ENCODE measurements around the gene TMEM271. TPM values are rescaled to one million over a fixed set of nuclear protein-coding genes. Genes with fewer than 3 reads are reported as not detected.
"Not testable (repeated sequence)": the region's sequence is repeated elsewhere in the genome, so short reads cannot be mapped to it uniquely, and the experiment has no call there.

Gene TMEM271
- total RNA-seq, 1 donor from 2014 or later = not detected

- no peak for DNase-seq (ENCODE audit: low read depth in 2 of 2)
These were observed 10.1 kb downstream of the TMEM271 start for GRCh38 chr4:566035-566434.

DNA sequence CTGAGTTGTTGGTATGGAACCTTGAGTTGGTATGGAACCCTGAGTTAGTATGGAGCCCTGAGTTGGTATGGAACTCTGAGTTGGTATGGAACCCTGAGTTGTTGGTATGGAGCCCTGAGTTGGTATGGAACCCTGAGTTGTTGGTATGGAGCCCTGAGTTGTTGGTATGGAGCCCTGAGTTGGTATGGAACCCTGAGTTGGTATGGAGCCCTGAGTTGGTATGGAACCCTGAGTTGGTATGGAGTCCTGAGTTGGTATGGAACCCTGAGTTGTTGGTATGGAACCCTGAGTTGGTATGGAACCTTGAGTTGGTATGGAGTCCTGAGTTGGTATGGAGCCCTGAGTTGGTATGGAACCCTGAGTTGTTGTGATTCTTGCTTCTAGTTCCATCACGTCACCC lies 10.5 kb downstream of the TMEM271 start:
- DNase-seq (ENCODE audit: low read depth in 2 of 2) = not testable (repeated sequence)

- DNase-seq (ENCODE audit: low read depth in 2 of 2) = not testable (repeated sequence)
These were observed 13.6 kb downstream of the TMEM271 start for GRCh38 chr4:562458-562857.

DNA sequence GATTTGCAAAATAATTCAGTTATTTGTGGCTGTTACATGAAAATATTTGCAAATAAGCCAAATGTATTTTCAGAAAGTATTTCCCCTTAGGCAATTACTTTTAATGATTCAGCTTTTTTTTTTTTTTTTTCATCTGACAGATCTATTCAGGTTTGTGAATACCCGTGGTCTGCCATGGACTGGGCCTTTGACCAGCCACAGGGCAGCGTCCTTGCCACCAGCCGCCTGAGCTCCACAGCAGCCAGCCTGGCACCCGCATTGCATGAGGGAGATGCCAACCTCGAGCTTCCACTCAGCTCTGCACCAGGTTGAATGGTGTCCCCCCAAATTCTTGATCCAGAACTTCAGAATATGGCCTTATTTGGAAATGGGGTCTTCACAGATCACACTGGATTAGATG lies 14.7 kb downstream of the TMEM271 start:
- no peak for DNase-seq (ENCODE audit: low read depth in 2 of 2)

- no peak for DNase-seq (ENCODE audit: low read depth in 2 of 2)
These were observed 15.3 kb downstream of the TMEM271 start for GRCh38 chr4:560731-561291.

DNA sequence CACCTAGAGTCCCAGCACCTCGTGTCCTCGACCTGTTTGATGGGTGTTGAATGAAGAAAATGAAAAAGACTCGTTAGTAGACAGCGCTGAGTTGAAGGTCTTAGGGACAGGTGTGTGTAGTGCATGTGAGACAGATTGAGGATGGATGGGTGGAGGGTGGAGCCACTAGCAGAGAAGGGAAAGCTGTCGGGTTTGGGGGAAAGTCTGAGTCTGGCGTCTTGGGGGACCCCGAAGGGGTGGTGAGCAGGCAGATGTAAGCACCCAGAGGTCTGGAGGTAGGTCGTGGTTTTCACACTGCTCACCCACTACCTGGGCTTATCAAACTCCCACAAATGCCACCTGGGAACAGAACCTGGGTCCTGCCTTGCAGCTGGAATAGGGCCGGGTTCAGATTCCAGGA lies 16.0 kb downstream of the TMEM271 start:
- DNase-seq (ENCODE audit: low read depth in 2 of 2) = no peak

GRCh38 chr4:555566-556275 lies 20.4 kb downstream of the TMEM271 start:
- no peak for DNase-seq (ENCODE audit: low read depth in 2 of 2)

- DNase-seq (ENCODE audit: low read depth in 2 of 2) = not testable (repeated sequence)
These were observed 21.2 kb downstream of the TMEM271 start for GRCh38 chr4:554793-555320.

DNA sequence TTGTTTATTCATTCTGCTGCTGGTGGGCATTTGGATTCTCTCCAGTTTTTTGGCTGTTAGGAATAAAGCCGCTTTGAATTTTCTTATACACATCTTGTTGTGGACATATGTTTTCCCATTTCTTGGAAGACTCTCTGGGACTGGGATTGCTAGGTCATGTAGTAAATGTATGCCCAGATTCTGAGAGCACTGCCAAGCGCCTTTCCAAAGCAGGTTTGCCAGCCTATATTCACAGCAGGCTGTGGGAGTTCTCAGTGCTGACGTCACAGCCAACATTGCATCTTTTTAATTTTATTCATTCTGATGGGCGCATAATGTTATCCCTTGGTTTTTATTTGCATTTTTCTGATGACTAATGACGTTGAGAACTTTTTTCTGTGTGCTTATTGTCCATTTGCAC lies 24.1 kb downstream of the TMEM271 start:
- no peak for DNase-seq (ENCODE audit: low read depth in 2 of 2)

GRCh38 chr4:550268-550667 lies 25.8 kb downstream of the TMEM271 start:
- not testable (repeated sequence) for DNase-seq (ENCODE audit: low read depth in 2 of 2)

DNA sequence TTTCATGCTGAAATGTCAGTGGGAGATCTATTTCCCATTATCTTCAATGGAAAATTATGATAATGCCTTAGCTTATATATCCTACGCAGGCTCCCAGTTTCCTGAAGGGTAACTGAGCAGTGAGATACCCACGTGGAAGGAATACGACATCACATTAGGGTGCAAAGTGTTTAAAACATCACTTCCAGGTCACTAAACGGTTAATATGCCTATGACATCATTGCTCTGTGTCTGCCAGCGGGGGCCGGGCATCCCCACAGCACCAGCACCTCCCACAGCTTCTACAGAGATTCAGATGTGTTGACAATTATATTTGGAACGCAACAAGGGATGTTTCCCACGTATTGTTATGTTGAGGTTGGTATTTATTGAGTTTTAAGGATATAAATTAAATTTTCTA lies 27.1 kb downstream of the TMEM271 start:
- DNase-seq (ENCODE audit: low read depth in 2 of 2) = no peak

GRCh38 chr4:545612-546011 lies 30.5 kb downstream of the TMEM271 start:
- DNase-seq (ENCODE audit: low read depth in 2 of 2) = no peak

DNA sequence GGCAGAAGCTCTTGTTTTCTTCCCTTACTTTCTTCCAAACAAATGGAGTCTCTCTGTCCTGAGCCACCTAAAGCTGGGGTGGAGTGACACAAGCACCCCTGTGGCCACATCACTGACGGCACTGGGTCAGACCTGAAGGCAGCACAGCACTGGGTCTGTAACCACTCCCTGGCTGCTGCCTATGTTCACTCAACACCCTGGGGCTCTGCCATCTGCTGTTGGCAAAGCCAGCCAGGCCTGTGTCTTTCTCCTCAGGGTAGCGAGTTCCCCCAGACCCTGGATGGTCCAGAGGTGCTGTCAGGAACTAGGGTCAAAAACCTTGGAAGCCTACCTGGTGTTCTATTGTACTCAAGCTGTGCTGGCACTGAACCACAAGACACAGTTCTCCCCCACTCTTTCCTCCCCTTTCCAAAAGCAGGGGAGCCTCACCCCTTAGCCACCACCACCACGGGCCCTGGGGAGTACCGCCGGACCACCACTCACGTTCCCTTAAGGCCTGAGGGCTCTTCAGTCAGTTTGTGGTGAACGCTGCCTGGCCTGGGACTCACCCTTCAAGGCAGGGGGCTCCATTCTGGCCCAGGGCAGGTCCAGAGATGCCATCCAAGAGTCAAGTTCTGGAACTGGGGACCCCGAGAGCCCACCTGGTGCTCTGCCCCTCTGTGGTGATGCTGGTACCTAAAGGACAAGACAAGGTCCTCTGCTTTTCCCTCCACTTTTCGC lies 31.5 kb downstream of the TMEM271 start:
- no peak for DNase-seq (ENCODE audit: low read depth in 2 of 2)

- DNase-seq (ENCODE audit: low read depth in 2 of 2) = no peak
These were observed 34.8 kb downstream of the TMEM271 start for GRCh38 chr4:541271-541670.

- no peak for DNase-seq (ENCODE audit: low read depth in 2 of 2)
These were observed 37.5 kb downstream of the TMEM271 start for GRCh38 chr4:538542-539142.

DNA sequence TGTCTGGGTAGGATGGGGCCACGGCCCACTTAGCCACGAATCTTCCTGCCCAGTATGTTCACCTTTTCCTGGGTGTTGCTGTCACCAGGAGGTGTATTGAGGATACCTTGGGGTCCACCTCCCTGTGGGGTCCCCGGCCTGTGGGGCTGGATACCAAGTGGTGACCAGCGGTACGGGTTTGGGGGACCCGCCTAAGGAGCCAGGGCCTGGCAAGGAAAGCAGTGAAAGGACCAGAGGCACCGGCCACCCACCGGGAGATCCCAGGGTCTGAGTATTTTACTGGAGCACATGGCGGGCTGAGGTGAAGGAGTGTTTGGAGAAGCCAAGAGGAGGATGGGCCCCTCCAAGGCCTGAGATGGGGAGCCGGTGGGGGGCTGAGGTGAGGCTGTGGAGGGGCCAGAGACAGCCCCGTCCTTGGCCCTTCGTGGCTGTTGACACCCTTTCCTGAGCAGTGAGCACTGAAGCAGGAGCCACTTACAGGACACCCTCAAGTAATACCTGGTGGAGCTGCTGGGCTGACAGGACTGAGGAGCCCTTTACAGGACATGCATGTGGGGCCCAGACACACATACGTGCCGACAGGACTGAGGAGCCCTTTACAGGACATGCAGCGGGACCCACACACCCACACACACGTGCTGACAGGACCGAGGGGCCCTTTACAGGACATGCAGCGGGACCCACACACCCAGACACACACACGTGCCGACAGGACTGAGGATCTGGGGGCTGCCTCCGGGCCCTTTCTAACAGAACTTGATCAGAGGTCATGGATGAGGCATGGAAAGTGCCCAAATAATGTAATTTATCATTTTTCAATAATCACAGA lies 38.4 kb downstream of the TMEM271 start:
- DNase-seq (ENCODE audit: low read depth in 2 of 2) = no peak

GRCh38 chr4:536351-536972 lies 39.6 kb downstream of the TMEM271 start:
- no peak for DNase-seq (ENCODE audit: low read depth in 2 of 2)

DNA sequence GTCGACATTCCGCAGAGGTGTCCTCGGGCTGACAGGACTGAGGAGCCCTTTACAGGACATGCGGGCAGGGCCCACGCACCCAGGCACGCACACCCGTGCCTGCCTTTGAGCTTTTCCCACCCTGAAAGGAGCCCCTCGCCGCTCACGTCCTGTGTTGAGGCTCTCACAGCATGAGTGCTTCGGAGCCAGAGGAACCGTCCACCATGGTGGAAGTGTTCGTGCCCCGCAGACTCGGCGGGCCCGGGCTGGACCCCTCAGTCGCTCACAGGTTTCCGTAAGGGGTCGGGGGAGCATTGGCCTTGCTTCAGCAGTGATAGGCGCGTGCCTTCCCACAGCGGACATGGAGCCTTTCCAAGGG lies 40.2 kb downstream of the TMEM271 start:
- no peak for DNase-seq (ENCODE audit: low read depth in 2 of 2)

DNA sequence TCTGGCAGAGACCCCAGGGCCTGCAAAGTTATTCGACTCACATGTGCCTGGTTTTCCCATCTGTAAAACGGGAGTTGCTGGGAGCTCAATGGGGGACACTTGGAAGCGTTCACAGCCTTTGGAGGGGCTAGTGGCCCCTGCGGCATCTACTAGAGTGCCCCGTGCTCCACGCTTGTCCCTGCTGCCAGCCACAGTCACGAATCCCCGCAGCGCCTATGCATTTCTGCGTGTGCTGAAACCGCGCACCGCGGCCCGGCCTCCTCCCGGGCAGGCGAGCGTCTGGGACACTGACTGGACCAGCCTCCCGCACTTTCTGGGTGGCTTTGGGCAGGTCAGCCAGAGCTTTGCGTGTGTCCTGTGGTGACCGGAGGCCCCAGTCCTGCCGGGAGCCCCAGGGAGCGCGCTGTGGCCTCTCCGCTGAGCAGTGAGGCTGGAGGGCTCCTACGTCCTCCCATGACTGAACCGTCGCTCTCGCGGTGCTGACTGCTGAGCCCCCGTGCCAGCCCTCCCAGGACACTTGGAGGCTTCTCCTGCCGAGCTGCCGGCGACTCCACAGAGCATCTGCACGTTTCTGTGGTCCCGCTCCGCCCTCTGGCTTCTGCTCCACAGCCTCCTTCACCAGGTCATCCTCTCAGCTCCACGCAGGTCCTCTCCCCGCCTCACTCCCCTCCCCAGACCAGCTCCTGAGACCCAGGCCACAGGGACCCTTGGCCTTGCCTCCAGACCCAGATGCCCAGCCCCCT lies 40.7 kb downstream of the TMEM271 start:
- DNase-seq (ENCODE audit: low read depth in 2 of 2) = no peak

DNA sequence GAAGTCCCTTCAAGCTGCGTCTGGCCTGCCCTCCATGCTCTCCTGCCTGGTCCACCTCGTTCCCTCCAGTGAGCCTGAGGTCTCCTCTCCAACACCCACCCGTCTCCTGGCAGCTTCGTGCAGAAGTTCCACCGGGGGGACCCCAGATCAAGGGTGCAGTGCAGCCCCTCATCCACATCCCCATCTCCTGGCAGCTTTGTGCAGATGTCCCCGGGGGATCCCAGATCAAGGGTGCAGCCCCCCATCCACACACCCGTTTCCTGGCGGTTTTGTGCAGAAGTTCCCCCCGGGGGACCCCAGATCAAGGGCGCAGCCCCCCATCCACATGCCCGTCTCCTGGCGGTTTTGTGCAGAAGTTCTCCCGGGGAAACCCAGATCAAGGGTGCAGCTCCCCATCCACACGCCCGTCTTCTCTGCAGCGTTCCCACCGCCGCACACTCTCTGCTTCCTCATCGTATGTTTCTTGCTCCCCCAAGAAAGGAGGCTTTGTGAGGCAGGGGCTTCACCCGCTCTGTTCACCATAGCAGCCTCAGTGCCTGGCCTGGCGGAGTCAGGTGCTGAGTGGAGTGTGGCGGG lies 41.4 kb downstream of the TMEM271 start:
- no peak for DNase-seq (ENCODE audit: low read depth in 2 of 2)

Data from dermis microvascular lymphatic vessel endothelial cell (primary cell).